Measurements from ENCODE around the gene EBF4.
"Not testable (repeated sequence)": the region's sequence is repeated elsewhere in the genome, so short reads cannot be mapped to it uniquely, and the experiment has no call there.

EBF4 gene

GRCh38 chr20:2807929-2808328 is 115.3 kb downstream of the EBF4 start:
- not testable (repeated sequence) for DNase-seq

GRCh38 chr20:2809690-2810089 is 117.1 kb downstream of the EBF4 start:
- DNase-seq = no peak
